Measurements from ENCODE around the gene TOMM20.

The TOMM20 gene

GRCh38 chr1:235133086-235133485, 4.4 kb upstream of the TOMM20 start:
- Histone ChIP-seq H3K36me3 (peaks cover 34 to 60% (median 53%) of the 10 kb centered on the region in 3 donors), H3K27ac (no peak overlapping the region), H3K27me3 (no peaks in the 10 kb centered on the region), H3K9me3 (no peaks in the 10 kb centered on the region), H3K4me3 (no peak overlapping the region), H3K4me1 (peaks cover 0 to 3% (median 0%) of the 10 kb centered on the region in 4 donors)
- TF ChIP-seq CTCF (IDR thresholded peaks at IDR 0.05), result no peak
- DNase-seq, result no peak
- intact Hi-C loops (cut with DNase I; ENCODE audit: low total_unique reads), result no loop called here

DNA sequence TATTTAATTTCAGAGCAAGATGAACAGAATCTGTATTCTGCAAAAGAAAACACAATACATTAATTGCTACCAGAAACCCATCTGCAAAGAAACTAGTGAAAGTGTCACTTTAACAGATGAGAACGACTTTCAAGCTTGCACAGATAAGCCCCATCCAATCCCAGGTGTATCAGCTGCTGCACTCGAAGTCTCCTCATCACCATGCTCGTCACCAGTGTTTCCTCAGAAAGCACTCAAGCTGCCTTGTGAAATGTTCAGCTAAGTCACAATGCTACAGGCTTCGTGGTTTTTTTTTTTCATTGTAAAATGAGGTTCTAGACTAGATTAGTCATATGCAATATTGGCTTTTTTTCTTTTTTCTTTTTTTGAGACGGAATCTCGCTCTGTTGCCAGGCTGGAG, 3.3 kb upstream of the TOMM20 start:
- intact Hi-C loops (cut with DNase I; ENCODE audit: low total_unique reads), result no loop called here
- no peak overlapping the region for H3K4me3 ChIP-seq
- H3K9me3 ChIP-seq, result no peaks in the 10 kb centered on the region
- H3K27me3 ChIP-seq, result no peaks in the 10 kb centered on the region
- peaks cover 25 to 49% (median 44%) of the 10 kb centered on the region in 3 donors for H3K36me3 ChIP-seq
- no peak for DNase-seq
- TF ChIP-seq CTCF (IDR thresholded peaks at IDR 0.05), result no peak
- H3K4me1 ChIP-seq, result peaks cover 0 to 10% (median 8%) of the 10 kb centered on the region in 4 donors
- H3K27ac ChIP-seq, result no peak overlapping the region

DNA sequence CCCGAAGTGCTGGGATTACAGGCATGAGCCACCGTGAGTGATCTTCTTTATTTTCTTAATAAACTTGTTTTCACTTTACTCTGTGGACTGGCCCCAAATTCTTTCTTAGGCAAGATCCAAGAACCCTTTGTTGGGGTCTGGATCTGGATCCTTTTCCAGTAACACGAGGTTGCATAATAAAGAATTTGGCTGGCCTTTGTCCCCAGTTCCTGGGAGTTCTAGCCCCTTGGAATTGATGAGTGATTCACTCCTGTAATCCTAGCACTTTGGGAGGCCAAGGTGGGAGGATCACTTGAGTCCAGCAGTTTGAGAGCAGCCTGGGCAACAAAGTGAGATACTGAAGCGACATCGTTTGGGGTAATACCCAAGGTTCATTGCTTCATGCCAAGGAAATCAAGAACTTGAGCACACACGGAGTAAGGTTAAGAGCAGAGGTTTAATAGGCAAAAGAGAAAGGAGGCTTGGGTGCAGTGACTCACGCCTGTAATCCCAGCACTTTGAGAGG, 2.2 kb upstream of the TOMM20 start:
- Histone ChIP-seq H3K27me3 (no peaks in the 10 kb centered on the region), H3K27ac (no peak overlapping the region), H3K9me3 (no peaks in the 10 kb centered on the region), H3K4me1 (peaks cover 0 to 21% (median 15%) of the 10 kb centered on the region in 4 donors), H3K4me3 (no peak overlapping the region), H3K36me3 (peaks cover 18 to 46% (median 32%) of the 10 kb centered on the region in 3 donors)
- intact Hi-C loops (cut with DNase I; ENCODE audit: low total_unique reads), result no loop called here
- no peak for DNase-seq
- TF ChIP-seq CTCF (IDR thresholded peaks at IDR 0.05), result no peak

GRCh38 chr1:235129774-235130570, 1.3 kb upstream of the TOMM20 start:
- H3K27ac ChIP-seq, result peak overlapping the region in 1 of 2 donors; percentile 96
- peaks cover 9 to 39% (median 24%) of the 10 kb centered on the region in 3 donors for H3K36me3 ChIP-seq
- H3K9me3 ChIP-seq, result no peaks in the 10 kb centered on the region
- H3K27me3 ChIP-seq, result no peaks in the 10 kb centered on the region
- no peak overlapping the region for H3K4me3 ChIP-seq
- no peak for DNase-seq
- peaks cover 0 to 29% (median 16%) of the 10 kb centered on the region in 4 donors for H3K4me1 ChIP-seq
- no peak for TF ChIP-seq CTCF (IDR thresholded peaks at IDR 0.05)
- intact Hi-C loops (cut with DNase I; ENCODE audit: low total_unique reads), result no loop called here

GRCh38 chr1:235127732-235128455, 743 bp downstream of the TOMM20 start:
- DNase-seq, result no peak
- Histone ChIP-seq H3K27me3 (no peaks in the 10 kb centered on the region), H3K4me3 (peak overlapping the region; percentile 81 to 96), H3K27ac (peak overlapping the region; percentile 86 to 96), H3K4me1 (peaks cover 0 to 48% (median 20%) of the 10 kb centered on the region in 4 donors), H3K36me3 (peaks cover 0 to 22% (median 4%) of the 10 kb centered on the region in 3 donors), H3K9me3 (no peaks in the 10 kb centered on the region)
- intact Hi-C loops (cut with DNase I; ENCODE audit: low total_unique reads), result no loop called here
- no peak for TF ChIP-seq CTCF (IDR thresholded peaks at IDR 0.05)
